ENCODE results near the gene FBH1. TPM values are rescaled to one million over a fixed set of nuclear protein-coding genes. Genes with fewer than 3 reads are reported as not detected.

The FBH1 gene
- total RNA-seq, 4 donors from 2014 or later: 62.6 to 96.9 (median 68.2) TPM

DNA sequence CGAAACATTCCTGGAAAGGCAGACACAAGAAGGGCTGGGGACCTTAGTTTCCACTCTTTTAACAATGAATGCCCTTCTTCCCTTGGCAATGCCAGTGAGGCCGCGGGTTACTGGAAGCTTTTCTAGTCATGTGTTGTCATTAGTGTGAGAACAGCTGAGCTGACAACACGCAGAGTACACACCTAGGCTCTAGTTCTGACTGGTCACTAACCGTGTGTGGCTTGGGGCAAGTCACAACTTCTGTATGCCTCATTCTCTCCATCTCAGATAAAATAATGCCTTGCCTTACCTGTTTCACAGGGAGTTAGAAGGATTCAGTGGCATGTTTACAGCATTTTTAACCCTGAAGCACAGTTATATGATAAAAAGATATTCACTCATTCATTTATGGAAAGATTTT is 31.7 kb downstream of the FBH1 start:
- no peak for DNase-seq
- intact Hi-C loops (cut with DNase I; ENCODE audit: low total_unique reads) (no loop called here), in situ Hi-C loops (cut with MboI; ENCODE audit: low sequenced_read_pairs in 4 of 4) (no loop called here)
- Histone ChIP-seq H3K27ac (no peak overlapping the region), H3K4me1 (no peaks in the 10 kb centered on the region), H3K27me3 (no peaks in the 10 kb centered on the region), H3K36me3 (peaks cover 5 to 99% of the 10 kb centered on the region in 2 donors), H3K9me3 (no peaks in the 10 kb centered on the region), H3K4me3 (no peak overlapping the region)
- no peak for ATAC-seq
- no peak for TF ChIP-seq POLR2A (IDR thresholded peaks at IDR 0.05)
- TF ChIP-seq, protein P1, sequence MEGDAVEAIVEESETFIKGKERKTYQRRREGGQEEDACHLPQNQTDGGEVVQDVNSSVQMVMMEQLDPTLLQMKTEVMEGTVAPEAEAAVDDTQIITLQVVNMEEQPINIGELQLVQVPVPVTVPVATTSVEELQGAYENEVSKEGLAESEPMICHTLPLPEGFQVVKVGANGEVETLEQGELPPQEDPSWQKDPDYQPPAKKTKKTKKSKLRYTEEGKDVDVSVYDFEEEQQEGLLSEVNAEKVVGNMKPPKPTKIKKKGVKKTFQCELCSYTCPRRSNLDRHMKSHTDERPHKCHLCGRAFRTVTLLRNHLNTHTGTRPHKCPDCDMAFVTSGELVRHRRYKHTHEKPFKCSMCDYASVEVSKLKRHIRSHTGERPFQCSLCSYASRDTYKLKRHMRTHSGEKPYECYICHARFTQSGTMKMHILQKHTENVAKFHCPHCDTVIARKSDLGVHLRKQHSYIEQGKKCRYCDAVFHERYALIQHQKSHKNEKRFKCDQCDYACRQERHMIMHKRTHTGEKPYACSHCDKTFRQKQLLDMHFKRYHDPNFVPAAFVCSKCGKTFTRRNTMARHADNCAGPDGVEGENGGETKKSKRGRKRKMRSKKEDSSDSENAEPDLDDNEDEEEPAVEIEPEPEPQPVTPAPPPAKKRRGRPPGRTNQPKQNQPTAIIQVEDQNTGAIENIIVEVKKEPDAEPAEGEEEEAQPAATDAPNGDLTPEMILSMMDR (IDR thresholded peaks at IDR 0.05 in 4 of 5, conservative IDR thresholded peaks at IDR 0.05 in 1 of 5): no peak

DNA sequence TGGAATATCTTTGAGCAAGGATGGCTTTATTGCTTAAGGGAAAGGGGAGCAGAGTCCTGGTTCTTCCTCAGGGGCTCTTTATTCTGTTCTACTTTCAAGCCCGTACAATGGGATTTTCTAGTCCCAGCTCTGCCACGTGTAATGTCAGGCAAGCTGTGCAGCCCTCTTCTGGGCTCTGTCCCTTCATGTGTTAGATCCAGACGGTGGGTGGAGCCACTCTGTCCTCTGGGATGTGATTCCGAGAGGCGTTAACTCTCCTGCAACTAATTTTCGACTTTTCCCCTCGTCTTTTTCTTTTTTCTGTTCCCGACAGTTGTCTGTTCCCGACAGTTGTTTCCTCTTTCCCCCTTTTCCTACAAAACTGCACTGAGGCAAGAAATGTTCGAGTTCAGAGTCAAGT is 34.8 kb downstream of the FBH1 start:
- no peak for DNase-seq
- Histone ChIP-seq H3K4me1 (no peaks in the 10 kb centered on the region), H3K27me3 (no peaks in the 10 kb centered on the region), H3K4me3 (no peak overlapping the region), H3K9me3 (no peaks in the 10 kb centered on the region), H3K27ac (no peak overlapping the region), H3K36me3 (peaks cover 5 to 95% of the 10 kb centered on the region in 2 donors)
- intact Hi-C loops (cut with DNase I; ENCODE audit: low total_unique reads): no loop called here
- ATAC-seq: no peak
- TF ChIP-seq, protein P1 (IDR thresholded peaks at IDR 0.05 in 4 of 5, conservative IDR thresholded peaks at IDR 0.05 in 1 of 5): no peak
- no peak for TF ChIP-seq POLR2A (IDR thresholded peaks at IDR 0.05)
- in situ Hi-C loops (cut with MboI; ENCODE audit: low sequenced_read_pairs in 4 of 4): no loop called here

DNA sequence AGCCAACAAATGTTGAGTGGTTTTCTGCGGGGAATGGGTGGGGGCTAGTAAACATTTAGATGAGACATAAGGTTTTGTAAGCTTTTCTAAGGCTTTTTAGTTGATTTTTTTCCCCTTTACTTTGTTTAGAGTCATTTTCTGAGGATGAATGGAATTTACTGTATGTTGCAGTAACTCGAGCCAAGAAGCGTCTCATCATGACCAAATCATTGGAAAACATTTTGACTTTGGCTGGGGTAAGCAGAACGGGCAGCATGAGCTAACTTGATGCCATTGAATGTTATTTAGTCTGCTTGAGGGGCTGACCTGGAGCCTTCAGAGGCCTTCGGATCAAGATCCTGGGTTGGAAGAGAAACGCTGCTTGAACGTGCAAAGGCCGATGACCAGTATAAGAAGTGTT is 37.3 kb downstream of the FBH1 start:
- no peak overlapping the region for H3K4me3 ChIP-seq
- peaks cover 0 to 95% of the 10 kb centered on the region in 2 donors for H3K36me3 ChIP-seq
- H3K9me3 ChIP-seq: no peaks in the 10 kb centered on the region
- no peak for DNase-seq
- no peak for TF ChIP-seq POLR2A (IDR thresholded peaks at IDR 0.05)
- TF ChIP-seq, protein P1 (IDR thresholded peaks at IDR 0.05 in 4 of 5, conservative IDR thresholded peaks at IDR 0.05 in 1 of 5): no peak
- no peak for ATAC-seq
- no peak overlapping the region for H3K27ac ChIP-seq
- no peaks in the 10 kb centered on the region for H3K4me1 ChIP-seq
- intact Hi-C loops (cut with DNase I; ENCODE audit: low total_unique reads) (no loop called here), in situ Hi-C loops (cut with MboI; ENCODE audit: low sequenced_read_pairs in 4 of 4) (no loop called here)
- no peaks in the 10 kb centered on the region for H3K27me3 ChIP-seq

DNA sequence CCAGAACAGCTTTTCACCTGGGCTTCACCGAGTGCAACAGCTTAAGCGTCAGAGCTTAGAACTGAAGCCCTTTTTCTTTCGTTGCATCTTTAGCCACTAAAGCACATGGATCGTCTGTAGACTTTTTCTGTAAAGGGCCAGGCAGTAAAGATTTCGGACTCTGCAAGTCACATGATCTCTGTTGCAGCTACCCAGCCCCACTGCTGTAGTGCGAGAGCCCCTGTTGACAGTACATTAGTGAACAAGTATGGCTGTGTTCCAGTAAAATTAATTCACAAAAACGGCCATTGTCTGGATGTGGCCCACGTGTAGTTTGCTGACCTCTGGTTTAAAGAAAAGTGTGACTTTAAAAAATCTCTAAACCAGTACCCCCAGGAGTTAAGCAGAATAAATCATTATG is 39.4 kb downstream of the FBH1 start:
- H3K27ac ChIP-seq: no peak overlapping the region
- TF ChIP-seq POLR2A (IDR thresholded peaks at IDR 0.05): no peak
- TF ChIP-seq, protein P1 (IDR thresholded peaks at IDR 0.05 in 4 of 5, conservative IDR thresholded peaks at IDR 0.05 in 1 of 5): no peak
- no peaks in the 10 kb centered on the region for H3K27me3 ChIP-seq
- no peaks in the 10 kb centered on the region for H3K4me1 ChIP-seq
- no peak overlapping the region for H3K4me3 ChIP-seq
- peaks cover 0 to 75% of the 10 kb centered on the region in 2 donors for H3K36me3 ChIP-seq
- H3K9me3 ChIP-seq: no peaks in the 10 kb centered on the region
- DNase-seq: no peak
- ATAC-seq: no peak
- intact Hi-C loops (cut with DNase I; ENCODE audit: low total_unique reads) (no loop called here), in situ Hi-C loops (cut with MboI; ENCODE audit: low sequenced_read_pairs in 4 of 4) (no loop called here)

DNA sequence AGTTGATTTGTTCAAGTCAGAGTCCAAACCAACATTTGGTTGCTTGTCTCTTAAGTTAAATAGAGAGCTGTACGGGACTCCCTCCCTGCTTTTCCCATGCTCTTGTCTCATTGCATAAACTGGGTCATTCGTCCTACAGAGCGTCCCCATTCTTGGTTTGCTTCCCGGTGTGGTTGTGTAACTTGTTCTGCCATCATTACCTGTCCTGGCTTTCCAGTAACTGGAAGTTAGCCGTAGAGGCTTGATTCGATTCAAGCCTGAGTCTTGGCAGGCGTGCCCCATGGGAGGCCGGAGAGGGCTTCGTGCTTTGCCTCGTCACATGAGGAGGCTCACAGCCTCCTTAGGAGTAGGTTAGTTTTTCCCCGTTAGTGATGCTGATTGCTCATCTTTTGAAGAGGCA is 40.2 kb downstream of the FBH1 start:
- Histone ChIP-seq H3K4me1 (no peaks in the 10 kb centered on the region), H3K9me3 (no peaks in the 10 kb centered on the region), H3K4me3 (no peak overlapping the region), H3K36me3 (peaks cover 0 to 71% of the 10 kb centered on the region in 2 donors), H3K27ac (no peak overlapping the region), H3K27me3 (no peaks in the 10 kb centered on the region)
- ATAC-seq: peak; percentile 82 to 92
- in situ Hi-C loops (cut with MboI; ENCODE audit: low sequenced_read_pairs in 4 of 4) (no loop called here), intact Hi-C loops (cut with DNase I; ENCODE audit: low total_unique reads) (no loop called here)
- peak in 1 of 2 donors; percentile 58 for DNase-seq
- TF ChIP-seq POLR2A (IDR thresholded peaks at IDR 0.05): no peak
- TF ChIP-seq, protein P1 (IDR thresholded peaks at IDR 0.05 in 4 of 5, conservative IDR thresholded peaks at IDR 0.05 in 1 of 5): no peak

Measured in gastrocnemius medialis (tissue), 4 donors.